Central memory CD4-positive, alpha-beta T cell (primary cell): ENCODE measurements around the gene EPAS1.

Experiments
- DNase-seq: peaks from one replicate; pipeline ENCODE4 v3.0.0; 2022

The EPAS1 gene

GRCh38 chr2:46303233-46303632 lies 6.0 kb downstream of the EPAS1 start:
- DNase-seq = no peak

GRCh38 chr2:46303822-46304221 lies 6.6 kb downstream of the EPAS1 start:
- DNase-seq = no peak

- peak; percentile 66 for DNase-seq
Measured at GRCh38 chr2:46304635-46305034, 7.4 kb downstream of the EPAS1 start.

GRCh38 chr2:46305187-46305586 lies 8.0 kb downstream of the EPAS1 start:
- no peak for DNase-seq

- no peak for DNase-seq
Measured at GRCh38 chr2:46305767-46306166, 8.6 kb downstream of the EPAS1 start.

- DNase-seq = no peak
Measured at GRCh38 chr2:46306330-46306751, 9.1 kb downstream of the EPAS1 start.

- DNase-seq = no peak
Measured at GRCh38 chr2:46306988-46307655, 9.9 kb downstream of the EPAS1 start.

- DNase-seq = no peak
Measured at GRCh38 chr2:46308081-46308480, 10.9 kb downstream of the EPAS1 start.

- no peak for DNase-seq
Measured at GRCh38 chr2:46308629-46309028, 11.4 kb downstream of the EPAS1 start.

GRCh38 chr2:46309052-46309953 lies 12.1 kb downstream of the EPAS1 start:
- no peak for DNase-seq

- no peak for DNase-seq
Measured at GRCh38 chr2:46310446-46310845, 13.2 kb downstream of the EPAS1 start.

- DNase-seq = no peak
Measured at GRCh38 chr2:46311651-46312223, 14.5 kb downstream of the EPAS1 start.

- no peak for DNase-seq
Measured at GRCh38 chr2:46313063-46313462, 15.9 kb downstream of the EPAS1 start.

- DNase-seq = no peak
Measured at GRCh38 chr2:46314065-46314835, 17.0 kb downstream of the EPAS1 start.

GRCh38 chr2:46315103-46315890 lies 18.1 kb downstream of the EPAS1 start:
- DNase-seq = no peak

GRCh38 chr2:46317094-46317486 lies 19.9 kb downstream of the EPAS1 start:
- no peak for DNase-seq

GRCh38 chr2:46318579-46319460 lies 21.6 kb downstream of the EPAS1 start:
- no peak for DNase-seq

GRCh38 chr2:46319711-46320110 lies 22.5 kb downstream of the EPAS1 start:
- no peak for DNase-seq

GRCh38 chr2:46320141-46320567 lies 22.9 kb downstream of the EPAS1 start:
- DNase-seq = no peak

GRCh38 chr2:46323730-46324129 lies 26.5 kb downstream of the EPAS1 start:
- no peak for DNase-seq
